ENCODE measurements around the gene ADH4. TPM values are rescaled to one million over a fixed set of nuclear protein-coding genes. Genes with fewer than 3 reads are reported as not detected.

Gene ADH4
- total RNA-seq, 1 experiment from 2014 or later = not detected

GRCh38 chr4:99144587-99144986 lies 490 bp upstream of the ADH4 start:
- no TSS peak for BruUV-seq (replicated peaks)
- H3K9me3 ChIP-seq (ENCODE audit: low read depth, low read length, poor library complexity, severe bottlenecking) = no peaks in the 10 kb centered on the region

GRCh38 chr4:99136329-99136728 lies 7.8 kb downstream of the ADH4 start:
- CTCF ChIA-PET = no interaction called here
- TF ChIP-seq, protein P1, sequence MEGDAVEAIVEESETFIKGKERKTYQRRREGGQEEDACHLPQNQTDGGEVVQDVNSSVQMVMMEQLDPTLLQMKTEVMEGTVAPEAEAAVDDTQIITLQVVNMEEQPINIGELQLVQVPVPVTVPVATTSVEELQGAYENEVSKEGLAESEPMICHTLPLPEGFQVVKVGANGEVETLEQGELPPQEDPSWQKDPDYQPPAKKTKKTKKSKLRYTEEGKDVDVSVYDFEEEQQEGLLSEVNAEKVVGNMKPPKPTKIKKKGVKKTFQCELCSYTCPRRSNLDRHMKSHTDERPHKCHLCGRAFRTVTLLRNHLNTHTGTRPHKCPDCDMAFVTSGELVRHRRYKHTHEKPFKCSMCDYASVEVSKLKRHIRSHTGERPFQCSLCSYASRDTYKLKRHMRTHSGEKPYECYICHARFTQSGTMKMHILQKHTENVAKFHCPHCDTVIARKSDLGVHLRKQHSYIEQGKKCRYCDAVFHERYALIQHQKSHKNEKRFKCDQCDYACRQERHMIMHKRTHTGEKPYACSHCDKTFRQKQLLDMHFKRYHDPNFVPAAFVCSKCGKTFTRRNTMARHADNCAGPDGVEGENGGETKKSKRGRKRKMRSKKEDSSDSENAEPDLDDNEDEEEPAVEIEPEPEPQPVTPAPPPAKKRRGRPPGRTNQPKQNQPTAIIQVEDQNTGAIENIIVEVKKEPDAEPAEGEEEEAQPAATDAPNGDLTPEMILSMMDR (conservative IDR thresholded peaks at IDR 0.05; ENCODE audit: low read depth, low read length) = no peak
- no peak for TF ChIP-seq EZH2 (IDR thresholded peaks at IDR 0.05; ENCODE audit: borderline replicate concordance, low read depth, low read length, poor library complexity, severe bottlenecking)
- Histone ChIP-seq H3K4me3 (ENCODE audit: low read depth, low read length, poor library complexity, severe bottlenecking) (no peak overlapping the region), H3K27ac (ENCODE audit: low read depth, low read length, poor library complexity, severe bottlenecking) (no peak overlapping the region), H3K4me1 (ENCODE audit: insufficient read depth, low read length, poor library complexity, severe bottlenecking) (no peaks in the 10 kb centered on the region), H3K9me3 (ENCODE audit: low read depth, low read length, poor library complexity, severe bottlenecking) (no peaks in the 10 kb centered on the region), H3K27me3 (replicated peaks; ENCODE audit: insufficient read depth, low read depth, low read length, poor library complexity) (no peaks in the 10 kb centered on the region), H3K36me3 (ENCODE audit: insufficient read depth, low read length, poor library complexity, severe bottlenecking) (no peaks in the 10 kb centered on the region)
- intact Hi-C loops (cut with micrococcal nuclease; ENCODE audit: unreplicated experiment) = no loop called here
- no TSS peak for BruUV-seq (replicated peaks)
- DNase-seq (ENCODE audit: low spot score) = no peak
- POLR2A ChIA-PET (ENCODE audit: low non-redundant PET) = no interaction called here

More at GRCh38 chr4:99144587-99144986, 490 bp upstream of the ADH4 start:
- CTCF ChIA-PET = no interaction called here
- TF ChIP-seq EZH2 (IDR thresholded peaks at IDR 0.05; ENCODE audit: borderline replicate concordance, low read depth, low read length, poor library complexity, severe bottlenecking) = no peak
- TF ChIP-seq, protein P1 (conservative IDR thresholded peaks at IDR 0.05; ENCODE audit: low read depth, low read length) = no peak
- POLR2A ChIA-PET (ENCODE audit: low non-redundant PET) = no interaction called here
- no peak overlapping the region for H3K4me3 ChIP-seq (ENCODE audit: low read depth, low read length, poor library complexity, severe bottlenecking)
- H3K27me3 ChIP-seq (replicated peaks; ENCODE audit: insufficient read depth, low read depth, low read length, poor library complexity) = no peaks in the 10 kb centered on the region
- H3K27ac ChIP-seq (ENCODE audit: low read depth, low read length, poor library complexity, severe bottlenecking) = no peak overlapping the region
- H3K4me1 ChIP-seq (ENCODE audit: insufficient read depth, low read length, poor library complexity, severe bottlenecking) = no peaks in the 10 kb centered on the region
- no peak for DNase-seq (ENCODE audit: low spot score)
- H3K36me3 ChIP-seq (ENCODE audit: insufficient read depth, low read length, poor library complexity, severe bottlenecking) = no peaks in the 10 kb centered on the region
- intact Hi-C loops (cut with micrococcal nuclease; ENCODE audit: unreplicated experiment) = no loop called here

DNA sequence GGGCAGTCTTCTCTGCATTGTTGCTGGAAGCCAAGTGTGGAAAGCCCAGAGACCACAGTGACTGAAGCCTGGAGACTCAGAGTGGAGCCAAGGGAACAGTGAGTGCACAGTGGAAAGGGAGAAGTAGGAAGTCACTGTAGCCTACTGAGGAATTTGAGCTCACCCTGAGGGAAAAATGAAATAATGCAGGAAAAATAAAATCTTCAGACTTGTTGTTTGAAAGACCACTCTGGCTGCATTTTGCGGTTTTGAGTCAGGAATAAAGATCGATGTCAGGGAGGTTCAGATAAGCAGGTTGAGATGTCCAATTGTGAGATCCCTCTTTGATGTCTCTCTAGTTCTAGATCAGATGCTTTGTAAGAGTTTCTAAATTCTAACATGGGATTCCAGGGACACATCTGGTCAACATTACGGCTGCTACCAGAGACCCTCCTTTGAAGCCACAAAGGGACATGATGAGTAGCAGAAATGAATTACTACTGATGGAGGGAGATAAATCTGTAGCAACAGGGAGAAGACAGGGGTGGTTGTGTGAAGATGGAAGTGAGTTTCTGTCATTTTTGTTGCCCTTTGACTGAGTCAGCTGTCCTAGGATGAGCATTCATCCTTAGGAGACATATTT lies 8.4 kb downstream of the ADH4 start:
- Histone ChIP-seq H3K4me3 (ENCODE audit: low read depth, low read length, poor library complexity, severe bottlenecking) (no peak overlapping the region), H3K4me1 (ENCODE audit: insufficient read depth, low read length, poor library complexity, severe bottlenecking) (no peaks in the 10 kb centered on the region), H3K27ac (ENCODE audit: low read depth, low read length, poor library complexity, severe bottlenecking) (no peak overlapping the region), H3K27me3 (replicated peaks; ENCODE audit: insufficient read depth, low read depth, low read length, poor library complexity) (no peaks in the 10 kb centered on the region), H3K36me3 (ENCODE audit: insufficient read depth, low read length, poor library complexity, severe bottlenecking) (no peaks in the 10 kb centered on the region), H3K9me3 (ENCODE audit: low read depth, low read length, poor library complexity, severe bottlenecking) (no peaks in the 10 kb centered on the region)
- CTCF ChIA-PET = interaction anchor here (0.8 kb wide), 1 partner anchor 373 kb away, joined by 3 read pairs; no protein-coding TSS in a partner anchor
- POLR2A ChIA-PET (ENCODE audit: low non-redundant PET) = no interaction called here
- no peak for DNase-seq (ENCODE audit: low spot score)
- TF ChIP-seq EZH2 (IDR thresholded peaks at IDR 0.05; ENCODE audit: borderline replicate concordance, low read depth, low read length, poor library complexity, severe bottlenecking) = no peak
- TF ChIP-seq, protein P1 (conservative IDR thresholded peaks at IDR 0.05; ENCODE audit: low read depth, low read length) = no peak
- BruUV-seq (replicated peaks) = no TSS peak
- intact Hi-C loops (cut with micrococcal nuclease; ENCODE audit: unreplicated experiment) = no loop called here

All from A673 (cell line).